ENCODE results near the gene BRD8. TPM values are rescaled to one million over a fixed set of nuclear protein-coding genes. Genes with fewer than 3 reads are reported as not detected.
"Not testable (repeated sequence)": the region's sequence is repeated elsewhere in the genome, so short reads cannot be mapped to it uniquely, and the experiment has no call there.

Gene BRD8
- total RNA-seq, 1 experiment from 2014 or later = 56.1 TPM

DNA sequence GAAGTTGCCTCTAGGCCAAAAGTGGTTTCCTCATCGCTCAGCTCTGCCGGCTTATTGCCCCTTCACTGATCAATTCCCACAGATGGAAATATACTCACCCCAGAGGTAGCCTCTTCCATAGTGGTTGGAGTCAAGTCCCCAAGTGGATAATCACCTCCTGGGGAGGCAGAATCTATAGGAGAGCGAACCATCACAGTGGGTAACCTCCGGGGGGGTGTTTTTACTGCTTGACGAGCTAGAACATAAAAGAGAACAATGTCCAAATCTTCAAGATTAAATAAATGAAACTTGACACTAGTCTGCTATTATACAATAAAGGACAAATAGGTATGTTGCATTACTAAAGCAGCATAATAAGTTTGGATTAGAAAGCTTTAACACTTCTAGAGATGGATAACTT lies 9.3 kb downstream of the BRD8 start:
- DNase-seq (ENCODE audit: extremely low read depth, low read depth) = no peak

- no peak for DNase-seq (ENCODE audit: extremely low read depth, low read depth)
Measured at GRCh38 chr5:138163721-138164120, 14.7 kb downstream of the BRD8 start.

GRCh38 chr5:138160706-138161105 lies 17.7 kb downstream of the BRD8 start:
- no peak for DNase-seq (ENCODE audit: extremely low read depth, low read depth)

GRCh38 chr5:138159666-138160065 lies 18.8 kb downstream of the BRD8 start:
- DNase-seq (ENCODE audit: extremely low read depth, low read depth) = no peak

DNA sequence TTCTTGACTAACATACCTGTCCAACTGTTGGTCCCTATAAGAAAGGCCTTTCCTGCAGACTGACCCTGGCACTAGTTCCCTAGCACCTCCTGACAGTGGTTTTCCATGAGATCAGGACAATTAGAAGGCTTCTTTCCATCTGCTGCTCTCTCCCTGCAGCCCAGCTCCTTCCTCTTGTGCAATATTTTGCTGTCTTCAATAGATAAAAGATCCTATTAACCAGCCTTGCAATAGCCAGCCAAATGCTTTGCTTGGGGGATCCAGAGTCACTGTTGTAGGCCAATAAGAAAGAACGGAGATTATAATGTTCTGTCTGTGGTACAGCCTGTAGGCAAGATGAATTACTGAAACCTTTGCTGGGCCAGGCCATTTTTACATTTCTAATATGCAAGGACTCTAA lies 20.8 kb downstream of the BRD8 start:
- DNase-seq (ENCODE audit: extremely low read depth, low read depth) = no peak

DNA sequence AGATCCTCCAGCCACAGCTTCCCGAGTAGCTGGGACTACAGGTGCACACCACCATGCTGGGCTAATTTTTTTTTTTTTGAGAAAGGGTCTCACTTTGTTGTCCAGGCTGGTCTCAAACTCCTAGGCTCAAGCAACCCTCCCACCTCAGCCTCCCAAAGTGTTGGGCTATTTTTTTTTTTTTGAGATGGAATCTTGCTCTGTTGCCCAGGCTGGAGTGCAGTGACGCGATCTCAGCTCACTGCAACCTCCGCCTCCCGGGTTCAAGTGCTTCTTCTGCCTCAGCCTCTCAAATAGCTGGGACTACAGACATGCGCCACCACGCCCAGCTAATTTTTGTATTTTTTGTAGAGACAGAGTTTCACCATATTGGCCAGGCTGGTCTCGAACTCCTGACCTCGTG lies 22.5 kb downstream of the BRD8 start:
- DNase-seq (ENCODE audit: extremely low read depth, low read depth) = not testable (repeated sequence)

DNA sequence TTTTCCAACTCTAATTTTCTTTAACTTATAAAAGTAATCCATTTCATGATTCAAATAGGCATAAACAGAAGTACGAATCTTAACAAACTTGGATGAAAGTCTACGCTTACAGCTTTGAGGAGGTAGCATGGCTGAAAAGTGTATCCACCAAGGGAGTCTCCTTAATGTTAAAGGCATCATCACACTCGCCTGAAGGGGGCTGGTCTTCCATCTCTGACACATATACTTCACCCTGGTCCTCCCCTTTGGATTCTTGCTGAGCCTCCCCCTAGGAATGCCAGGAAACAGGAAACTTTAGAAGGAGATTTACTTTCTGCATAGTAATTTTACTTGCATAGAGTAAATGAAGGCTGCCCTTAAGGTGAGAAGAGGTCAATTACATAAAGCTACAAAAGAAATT lies 28.9 kb downstream of the BRD8 start:
- no peak for DNase-seq (ENCODE audit: extremely low read depth, low read depth)

DNA sequence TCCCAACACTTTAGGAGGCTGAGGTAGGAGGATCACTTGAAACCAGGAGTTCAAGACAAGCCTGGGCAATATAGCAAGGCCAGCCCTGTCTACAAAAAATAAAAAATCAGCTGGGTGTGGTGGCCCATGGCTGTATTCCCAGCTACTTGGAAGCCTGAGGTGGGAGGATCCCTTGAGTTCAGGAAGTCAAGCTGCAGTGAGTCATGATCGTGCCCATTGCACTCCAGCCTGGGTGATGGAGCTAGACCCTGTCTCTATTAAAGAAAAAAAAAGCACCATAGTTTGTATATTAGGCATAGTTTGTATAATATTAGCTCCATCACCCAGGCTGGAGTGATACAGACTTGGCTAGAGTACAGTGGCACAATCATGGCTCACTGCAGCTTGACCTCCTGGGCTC lies 29.6 kb downstream of the BRD8 start:
- DNase-seq (ENCODE audit: extremely low read depth, low read depth) = peak; percentile 63

GRCh38 chr5:138143578-138143977 lies 34.9 kb downstream of the BRD8 start:
- not testable (repeated sequence) for DNase-seq (ENCODE audit: extremely low read depth, low read depth)

DNA sequence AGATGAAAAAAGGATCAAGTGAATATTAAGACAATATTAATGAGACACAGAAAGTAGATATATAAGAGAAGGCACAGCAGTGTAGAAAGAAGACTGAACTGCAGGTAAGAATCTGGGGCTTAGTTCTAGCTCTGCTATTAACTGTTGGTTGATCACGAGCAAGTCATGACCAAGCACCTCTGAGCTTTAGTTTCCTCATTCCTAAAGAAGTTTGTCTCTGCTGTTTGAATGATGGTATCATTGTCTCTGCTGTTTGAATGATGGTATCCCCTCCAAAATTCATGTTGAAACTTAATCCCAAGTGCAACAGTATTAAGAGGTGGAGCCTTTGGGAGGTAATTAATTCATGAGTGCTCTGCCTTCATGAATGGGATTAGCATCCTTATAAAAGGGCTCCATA lies 36.7 kb downstream of the BRD8 start:
- DNase-seq (ENCODE audit: extremely low read depth, low read depth) = no peak

DNA sequence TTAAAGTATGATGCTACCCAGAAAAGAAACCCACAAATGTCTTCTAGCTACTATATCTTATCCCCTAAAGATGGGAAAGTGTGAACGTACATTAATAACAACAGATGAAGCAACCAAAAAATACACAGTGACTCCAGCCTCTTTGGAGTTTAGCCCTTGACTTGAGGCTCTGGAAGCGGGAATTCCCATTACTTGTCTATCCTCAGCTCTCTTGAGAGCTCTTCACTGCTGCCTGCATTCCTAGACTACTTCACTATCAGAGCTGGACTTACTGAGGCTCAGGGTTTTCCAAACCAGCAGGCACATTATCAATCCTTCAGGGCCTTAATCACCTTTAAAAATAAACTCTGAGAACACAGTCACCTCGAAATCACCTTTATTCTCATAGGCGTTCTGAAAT lies 38.2 kb downstream of the BRD8 start:
- DNase-seq (ENCODE audit: extremely low read depth, low read depth) = no peak

GRCh38 chr5:138139781-138140090 lies 38.7 kb downstream of the BRD8 start:
- DNase-seq (ENCODE audit: extremely low read depth, low read depth) = no peak

DNA sequence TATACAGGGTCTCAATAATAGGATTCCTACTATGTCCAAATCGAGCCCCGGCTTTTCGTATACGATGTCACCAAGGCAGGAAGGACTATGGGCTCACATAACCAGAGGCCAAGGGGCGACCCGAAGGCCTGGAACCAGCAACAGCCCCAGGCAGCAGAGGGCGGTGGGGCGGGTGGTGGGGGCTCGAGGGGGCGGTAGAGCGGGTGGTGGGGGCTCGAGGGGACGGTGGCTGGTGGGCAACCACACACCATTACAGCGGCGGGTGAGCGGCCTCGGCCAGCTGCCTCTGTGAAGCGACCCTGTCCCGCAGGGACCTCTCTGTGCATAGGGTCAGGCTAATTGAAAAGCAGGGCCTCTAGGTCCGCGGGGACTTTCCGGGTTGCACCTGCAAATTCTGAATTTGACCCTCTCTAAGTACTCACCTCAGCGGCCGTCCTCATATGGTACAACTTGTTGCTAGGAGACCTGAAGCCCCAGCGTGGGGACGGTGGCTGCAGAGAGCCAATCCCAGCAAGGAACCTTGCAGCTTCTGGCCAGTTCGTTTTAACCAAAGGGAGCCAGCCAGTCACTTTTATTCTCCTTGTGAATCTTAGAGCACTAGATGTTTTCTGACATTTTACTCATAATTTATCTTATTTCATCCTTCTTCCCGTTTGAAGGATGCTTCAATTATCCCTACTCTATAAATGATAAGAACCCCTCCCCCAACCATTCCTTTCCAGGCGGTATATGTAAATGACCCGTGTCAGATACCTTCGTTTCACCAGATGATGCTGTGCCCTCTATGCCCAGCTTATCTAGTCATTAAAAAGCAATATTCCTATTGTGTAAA lies 39.3 kb downstream of the BRD8 start, which contains the start of gene NME5:
Gene NME5 (minus strand): TSS at position 480 of the 832 bp plus-strand sequence. CDS start 648 bp downstream, outside the sequence.
- DNase-seq (ENCODE audit: extremely low read depth, low read depth) = peak; percentile 37

DNA sequence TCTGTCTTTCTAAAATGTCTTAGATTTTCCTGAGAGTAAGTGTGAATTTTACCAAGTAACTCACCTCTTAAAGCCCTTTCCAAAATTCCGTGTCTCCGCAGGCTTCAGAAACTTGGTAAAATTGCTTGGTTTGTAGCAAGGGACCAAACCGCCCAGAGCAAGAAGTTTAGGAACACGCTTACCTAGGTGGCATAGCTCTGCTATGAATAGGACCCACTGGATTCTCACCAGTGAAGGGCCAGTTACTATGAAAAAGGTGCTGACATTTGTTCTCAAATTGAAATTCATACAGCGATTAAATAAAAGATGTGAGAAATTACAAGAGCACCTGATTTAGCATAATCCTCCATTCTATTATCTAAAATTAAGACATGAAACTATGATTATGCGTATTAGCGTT lies 45.9 kb downstream of the BRD8 start:
- no peak for DNase-seq (ENCODE audit: extremely low read depth, low read depth)

DNA sequence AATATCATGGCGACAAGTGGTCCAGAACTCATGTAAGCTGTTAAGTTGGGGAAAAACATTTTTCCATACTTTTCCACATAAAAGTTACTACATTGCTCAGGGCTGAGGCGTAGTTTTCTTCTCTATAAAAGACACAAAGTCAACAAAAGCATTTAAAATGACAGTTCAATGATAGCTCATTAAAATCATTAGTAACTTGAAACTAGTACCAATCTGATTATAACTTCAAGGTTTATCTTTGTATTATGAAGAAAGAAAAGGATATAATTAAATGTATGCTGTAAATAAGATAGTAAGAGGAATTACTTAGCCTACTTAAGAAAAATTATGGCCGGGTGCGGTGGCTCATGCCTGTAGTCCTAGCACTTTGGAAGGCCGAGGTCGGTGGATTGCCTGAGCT lies 49.1 kb downstream of the BRD8 start:
- DNase-seq (ENCODE audit: extremely low read depth, low read depth) = no peak

GRCh38 chr5:138128334-138128733 lies 50.1 kb downstream of the BRD8 start:
- no peak for DNase-seq (ENCODE audit: extremely low read depth, low read depth)

GRCh38 chr5:138115254-138115653 lies 63.2 kb downstream of the BRD8 start:
- no peak for DNase-seq (ENCODE audit: extremely low read depth, low read depth)

DNA sequence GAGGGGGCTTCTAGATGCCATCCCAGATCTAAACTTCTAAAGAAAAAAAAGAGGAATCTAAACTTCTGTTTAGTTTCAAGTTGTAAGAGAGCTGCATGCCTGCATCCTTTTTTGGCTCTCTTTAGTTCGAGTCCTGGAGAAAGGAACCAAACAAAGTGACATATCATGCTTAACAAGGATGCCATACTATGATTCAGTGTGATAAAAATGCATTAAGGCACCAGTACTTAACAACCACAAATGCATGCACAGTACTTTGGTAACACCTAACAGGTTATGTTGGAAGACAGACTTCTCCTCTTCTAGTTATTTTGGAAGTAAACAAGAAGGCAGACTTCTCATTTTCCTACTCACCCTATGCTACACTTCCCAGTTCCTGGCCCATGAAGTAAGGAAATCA lies 66.5 kb downstream of the BRD8 start:
- no peak for DNase-seq (ENCODE audit: extremely low read depth, low read depth)

DNA sequence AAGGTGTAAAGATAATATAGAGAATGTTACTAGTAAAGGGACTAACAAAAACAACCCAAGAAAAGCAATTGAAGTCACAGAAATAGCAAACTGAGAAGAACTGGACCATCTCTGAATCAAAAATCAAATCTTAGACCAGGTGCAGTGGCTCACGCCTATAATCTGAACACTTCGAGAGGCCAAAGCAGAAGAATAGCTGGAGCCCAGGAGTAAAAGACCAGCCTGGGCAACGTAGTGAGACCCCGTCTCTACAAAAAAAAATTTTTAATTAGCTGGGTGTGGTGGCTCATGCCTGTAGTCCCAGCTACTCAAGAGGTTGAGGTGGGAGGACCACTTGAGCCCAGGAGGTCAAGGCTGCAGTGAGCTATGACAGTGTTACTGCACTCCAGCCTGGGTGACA lies 67.2 kb downstream of the BRD8 start:
- no peak for DNase-seq (ENCODE audit: extremely low read depth, low read depth)

GRCh38 chr5:138110266-138110963 lies 68.0 kb downstream of the BRD8 start:
- no peak for DNase-seq (ENCODE audit: extremely low read depth, low read depth)

- DNase-seq (ENCODE audit: extremely low read depth, low read depth) = no peak
Measured at GRCh38 chr5:138109463-138110265, 68.8 kb downstream of the BRD8 start.

All from NCI-H460 (cell line).